Measurements from ENCODE around the gene ACOT13.

The ACOT13 gene

GRCh38 chr6:24683297-24684296, 16.7 kb downstream of the ACOT13 start:
- no peak overlapping the region for H3K9ac ChIP-seq (ENCODE audit: low read length)
- TF ChIP-seq EZH2 (IDR thresholded peaks at IDR 0.05; ENCODE audit: borderline replicate concordance, low read length), result no peak
- TF ChIP-seq, protein P1, sequence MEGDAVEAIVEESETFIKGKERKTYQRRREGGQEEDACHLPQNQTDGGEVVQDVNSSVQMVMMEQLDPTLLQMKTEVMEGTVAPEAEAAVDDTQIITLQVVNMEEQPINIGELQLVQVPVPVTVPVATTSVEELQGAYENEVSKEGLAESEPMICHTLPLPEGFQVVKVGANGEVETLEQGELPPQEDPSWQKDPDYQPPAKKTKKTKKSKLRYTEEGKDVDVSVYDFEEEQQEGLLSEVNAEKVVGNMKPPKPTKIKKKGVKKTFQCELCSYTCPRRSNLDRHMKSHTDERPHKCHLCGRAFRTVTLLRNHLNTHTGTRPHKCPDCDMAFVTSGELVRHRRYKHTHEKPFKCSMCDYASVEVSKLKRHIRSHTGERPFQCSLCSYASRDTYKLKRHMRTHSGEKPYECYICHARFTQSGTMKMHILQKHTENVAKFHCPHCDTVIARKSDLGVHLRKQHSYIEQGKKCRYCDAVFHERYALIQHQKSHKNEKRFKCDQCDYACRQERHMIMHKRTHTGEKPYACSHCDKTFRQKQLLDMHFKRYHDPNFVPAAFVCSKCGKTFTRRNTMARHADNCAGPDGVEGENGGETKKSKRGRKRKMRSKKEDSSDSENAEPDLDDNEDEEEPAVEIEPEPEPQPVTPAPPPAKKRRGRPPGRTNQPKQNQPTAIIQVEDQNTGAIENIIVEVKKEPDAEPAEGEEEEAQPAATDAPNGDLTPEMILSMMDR (IDR thresholded peaks at IDR 0.05; ENCODE audit: low read length), result no peak
- no peaks in the 10 kb centered on the region for H3K36me3 ChIP-seq (ENCODE audit: insufficient read depth, low read length)
- no peaks in the 10 kb centered on the region for H3K9me2 ChIP-seq (ENCODE audit: low read depth, low read length)
- H3K79me2 ChIP-seq (ENCODE audit: insufficient read depth, low read length), result no peaks in the 10 kb centered on the region
- H3K4me1 ChIP-seq (ENCODE audit: insufficient read depth, low read length, severe bottlenecking), result no peaks in the 10 kb centered on the region
- H3F3A ChIP-seq (ENCODE audit: insufficient read depth, low read length), result 0 out of 2 replicates have a peak, but pooled peaks cover 2% of the 10 kb centered on the region
- no peaks in the 10 kb centered on the region for H4K20me1 ChIP-seq (ENCODE audit: insufficient read depth, low read length)
- no peak overlapping the region for H3K4me2 ChIP-seq (ENCODE audit: low read length)
- H2AFZ ChIP-seq (ENCODE audit: low read length), result no peak overlapping the region
- no peak overlapping the region for H3K27ac ChIP-seq (ENCODE audit: low read depth, low read length, poor library complexity, severe bottlenecking)
- H3K4me3 ChIP-seq (ENCODE audit: low read depth, low read length, poor library complexity, severe bottlenecking), result no peak overlapping the region
- H3K27me3 ChIP-seq (ENCODE audit: insufficient read depth, low read length), result no peaks in the 10 kb centered on the region
- H3K9me3 ChIP-seq (ENCODE audit: low read length), result no peaks in the 10 kb centered on the region

- H2AFZ ChIP-seq (ENCODE audit: low read length), result no peak overlapping the region
- TF ChIP-seq, protein P1 (IDR thresholded peaks at IDR 0.05; ENCODE audit: low read length), result no peak
- TF ChIP-seq EZH2 (IDR thresholded peaks at IDR 0.05; ENCODE audit: borderline replicate concordance, low read length), result no peak
- no peaks in the 10 kb centered on the region for H3K36me3 ChIP-seq (ENCODE audit: insufficient read depth, low read length)
- no peak overlapping the region for H3K9ac ChIP-seq (ENCODE audit: low read length)
- H3K9me2 ChIP-seq (ENCODE audit: low read depth, low read length), result no peaks in the 10 kb centered on the region
- H3K27me3 ChIP-seq (ENCODE audit: insufficient read depth, low read length), result no peaks in the 10 kb centered on the region
- no peak overlapping the region for H3K4me3 ChIP-seq (ENCODE audit: low read depth, low read length, poor library complexity, severe bottlenecking)
- no peaks in the 10 kb centered on the region for H3K79me2 ChIP-seq (ENCODE audit: insufficient read depth, low read length)
- no peak overlapping the region for H3K27ac ChIP-seq (ENCODE audit: low read depth, low read length, poor library complexity, severe bottlenecking)
- no peaks in the 10 kb centered on the region for H4K20me1 ChIP-seq (ENCODE audit: insufficient read depth, low read length)
- no peaks in the 10 kb centered on the region for H3K4me1 ChIP-seq (ENCODE audit: insufficient read depth, low read length, severe bottlenecking)
- H3K4me2 ChIP-seq (ENCODE audit: low read length), result no peak overlapping the region
- H3F3A ChIP-seq (ENCODE audit: insufficient read depth, low read length), result 0 out of 2 replicates have a peak, but pooled peaks cover 2% of the 10 kb centered on the region
- no peaks in the 10 kb centered on the region for H3K9me3 ChIP-seq (ENCODE audit: low read length)
Observed at GRCh38 chr6:24686408-24686807, 19.5 kb downstream of the ACOT13 start.

- no peak overlapping the region for H3K4me3 ChIP-seq (ENCODE audit: low read depth, low read length, poor library complexity, severe bottlenecking)
- H3K4me1 ChIP-seq (ENCODE audit: insufficient read depth, low read length, severe bottlenecking), result no peaks in the 10 kb centered on the region
- H3K9me3 ChIP-seq (ENCODE audit: low read length), result no peaks in the 10 kb centered on the region
- H3K27ac ChIP-seq (ENCODE audit: low read depth, low read length, poor library complexity, severe bottlenecking), result no peak overlapping the region
- H3K79me2 ChIP-seq (ENCODE audit: insufficient read depth, low read length), result no peaks in the 10 kb centered on the region
- H3K36me3 ChIP-seq (ENCODE audit: insufficient read depth, low read length), result no peaks in the 10 kb centered on the region
- H3K27me3 ChIP-seq (ENCODE audit: insufficient read depth, low read length), result no peaks in the 10 kb centered on the region
- H2AFZ ChIP-seq (ENCODE audit: low read length), result no peak overlapping the region
- no peak overlapping the region for H3K9ac ChIP-seq (ENCODE audit: low read length)
- H3F3A ChIP-seq (ENCODE audit: insufficient read depth, low read length), result 0 out of 2 replicates have a peak, but pooled peaks cover 2% of the 10 kb centered on the region
- no peaks in the 10 kb centered on the region for H3K9me2 ChIP-seq (ENCODE audit: low read depth, low read length)
- H4K20me1 ChIP-seq (ENCODE audit: insufficient read depth, low read length), result no peaks in the 10 kb centered on the region
- no peak overlapping the region for H3K4me2 ChIP-seq (ENCODE audit: low read length)
- TF ChIP-seq EZH2 (IDR thresholded peaks at IDR 0.05; ENCODE audit: borderline replicate concordance, low read length), result no peak
- TF ChIP-seq, protein P1 (IDR thresholded peaks at IDR 0.05; ENCODE audit: low read length), result no peak
Observed at GRCh38 chr6:24686946-24687345, 20.1 kb downstream of the ACOT13 start.
